ENCODE measurements around the gene PNKD.
"Not testable (repeated sequence)": the region's sequence is repeated elsewhere in the genome, so short reads cannot be mapped to it uniquely, and the experiment has no call there.

The PNKD gene

DNA sequence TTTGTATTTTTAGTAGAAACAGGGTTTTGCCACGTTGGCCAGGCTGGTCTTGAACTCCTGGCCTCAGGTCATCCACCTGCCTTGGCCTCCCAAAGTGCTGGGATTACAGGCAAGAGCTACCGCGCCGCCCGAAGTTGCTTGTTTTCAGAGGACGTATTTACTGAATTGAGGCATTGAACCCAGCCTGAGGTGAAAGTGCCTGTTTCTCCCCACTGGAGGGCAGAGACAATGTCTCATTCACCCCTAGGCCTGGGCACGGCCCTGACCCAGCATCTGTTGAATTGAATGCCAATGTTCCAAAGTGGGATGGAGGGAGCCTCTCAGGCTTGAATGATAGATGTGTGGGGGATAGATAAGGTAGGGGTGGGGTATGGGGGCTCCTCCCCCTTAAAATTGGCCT lies 26.5 kb downstream of the PNKD start:
- Histone ChIP-seq H3K9me3 (ENCODE audit: insufficient read depth, low read depth, low read length) (no peaks in the 10 kb centered on the region), H3K27ac (ENCODE audit: low read depth, low read length) (no peak overlapping the region), H3K27me3 (ENCODE audit: insufficient read depth, low read length) (no peaks in the 10 kb centered on the region), H3K36me3 (ENCODE audit: insufficient read depth, low read length) (no peaks in the 10 kb centered on the region), H3K4me3 (ENCODE audit: low read length) (no peak overlapping the region), H3K4me1 (ENCODE audit: insufficient read depth, low read length) (peaks cover 19% of the 10 kb centered on the region), H3K9ac (ENCODE audit: low read depth, low read length) (no peak overlapping the region)
- WGBS: 86% methylated on average over 7 of the region's 7 CpGs

DNA sequence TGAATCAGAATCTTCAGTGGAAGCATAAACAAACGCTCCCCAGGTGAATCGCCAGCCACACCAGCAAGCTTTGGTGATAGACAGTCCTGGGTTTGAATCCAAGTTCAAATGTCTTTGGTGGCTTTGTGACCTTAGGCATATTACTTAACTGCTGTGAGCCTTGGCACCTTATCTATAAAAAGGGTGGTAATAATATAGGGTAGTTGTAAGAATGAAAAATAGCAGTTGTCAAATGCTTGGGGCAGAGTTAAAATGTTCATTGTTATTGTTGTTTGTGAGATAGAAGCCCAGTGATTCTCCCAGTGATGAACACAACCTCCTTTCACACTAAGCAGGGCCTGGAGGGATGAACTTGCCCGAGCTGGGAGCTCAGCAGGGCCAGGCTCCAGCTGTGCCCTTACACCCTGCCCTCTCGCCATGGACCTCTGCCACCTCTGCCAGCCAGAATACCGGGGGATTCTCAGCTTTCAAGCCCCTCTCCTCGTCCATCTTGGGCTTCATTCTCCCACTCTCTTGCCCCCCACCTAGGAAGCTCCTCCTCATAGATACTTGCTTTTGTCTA lies 28.1 kb downstream of the PNKD start:
- 80% methylated on average over 6 of the region's 6 CpGs for WGBS
- Histone ChIP-seq H3K9me3 (ENCODE audit: insufficient read depth, low read depth, low read length) (no peaks in the 10 kb centered on the region), H3K27ac (ENCODE audit: low read depth, low read length) (no peak overlapping the region)

DNA sequence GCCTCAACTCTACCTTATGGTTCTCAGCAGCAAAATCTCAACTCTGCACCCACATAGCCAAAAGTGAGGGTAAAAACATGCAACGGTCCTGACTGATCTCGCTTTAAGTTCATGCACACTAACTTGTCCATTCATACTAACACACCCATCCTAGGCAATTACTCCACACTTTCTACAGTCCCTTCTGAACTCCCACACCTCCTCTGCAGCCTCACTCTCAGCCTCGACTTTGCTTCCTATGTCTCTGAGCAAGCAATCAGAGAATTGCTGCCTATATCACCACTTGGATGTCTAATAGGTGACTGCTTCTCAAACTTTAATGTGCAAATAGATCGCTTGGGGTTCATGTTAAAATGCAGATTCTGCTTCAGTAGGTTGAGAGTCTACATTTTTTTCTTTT lies 29.8 kb downstream of the PNKD start:
- WGBS: 91% methylated on average over 4 of the region's 4 CpGs
- Histone ChIP-seq H3K4me1 (ENCODE audit: insufficient read depth, low read length) (peaks cover 2% of the 10 kb centered on the region; the same call in 1 of the 2 replicates), H3K9me3 (ENCODE audit: insufficient read depth, low read depth, low read length) (no peaks in the 10 kb centered on the region), H3K27ac (ENCODE audit: low read depth, low read length) (no peak overlapping the region), H3K9ac (ENCODE audit: low read depth, low read length) (no peak overlapping the region), H3K4me3 (ENCODE audit: low read length) (no peak overlapping the region), H3K27me3 (ENCODE audit: insufficient read depth, low read length) (no peaks in the 10 kb centered on the region), H3K36me3 (ENCODE audit: insufficient read depth, low read length) (no peaks in the 10 kb centered on the region)

More for the DNA sequence above, 28.1 kb downstream of the PNKD start:
- Histone ChIP-seq H3K9ac (ENCODE audit: low read depth, low read length) (no peak overlapping the region), H3K36me3 (ENCODE audit: insufficient read depth, low read length) (no peaks in the 10 kb centered on the region), H3K4me3 (ENCODE audit: low read length) (no peak overlapping the region), H3K4me1 (ENCODE audit: insufficient read depth, low read length) (peaks cover 10% of the 10 kb centered on the region; the same call in 1 of the 2 replicates), H3K27me3 (ENCODE audit: insufficient read depth, low read length) (no peaks in the 10 kb centered on the region)

DNA sequence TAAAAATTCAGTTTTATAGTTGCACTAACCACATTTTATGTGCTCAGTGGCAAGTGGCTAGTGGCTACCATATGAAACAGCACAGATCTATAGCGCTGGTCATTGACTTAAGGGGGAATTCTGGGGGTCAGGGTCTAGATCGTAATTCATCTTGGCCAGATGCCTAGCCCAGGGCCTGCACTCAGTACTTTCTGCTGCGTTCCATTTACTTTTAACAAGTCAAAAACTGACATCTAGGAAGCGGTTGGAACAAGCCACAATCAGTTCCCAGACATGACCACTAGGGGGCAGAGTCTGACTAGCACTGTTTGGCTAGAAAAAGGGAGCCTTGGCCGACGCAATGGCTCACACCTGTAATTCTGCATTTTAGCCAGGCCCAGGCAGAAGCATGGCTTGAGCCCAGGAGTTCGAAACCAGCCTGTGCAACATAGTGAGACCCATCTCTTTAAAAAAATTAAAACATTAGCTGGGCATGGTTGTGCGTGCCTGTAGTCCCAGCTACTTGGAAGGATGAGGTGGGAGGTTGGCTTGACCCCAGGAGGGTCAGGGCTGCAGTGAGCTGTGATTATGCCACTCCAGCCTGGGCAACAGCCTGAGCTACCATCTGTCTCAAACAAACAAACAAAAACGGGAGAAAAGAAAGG lies 31.0 kb downstream of the PNKD start:
- H3K27ac ChIP-seq (ENCODE audit: low read depth, low read length): no peak overlapping the region
- no peak overlapping the region for H3K4me3 ChIP-seq (ENCODE audit: low read length)
- H3K9me3 ChIP-seq (ENCODE audit: insufficient read depth, low read depth, low read length): no peaks in the 10 kb centered on the region
- H3K36me3 ChIP-seq (ENCODE audit: insufficient read depth, low read length): no peaks in the 10 kb centered on the region
- 18% methylated on average over 9 of the region's 9 CpGs for WGBS
- no peaks in the 10 kb centered on the region for H3K4me1 ChIP-seq (ENCODE audit: insufficient read depth, low read length)
- no peak overlapping the region for H3K9ac ChIP-seq (ENCODE audit: low read depth, low read length)
- H3K27me3 ChIP-seq (ENCODE audit: insufficient read depth, low read length): no peaks in the 10 kb centered on the region

DNA sequence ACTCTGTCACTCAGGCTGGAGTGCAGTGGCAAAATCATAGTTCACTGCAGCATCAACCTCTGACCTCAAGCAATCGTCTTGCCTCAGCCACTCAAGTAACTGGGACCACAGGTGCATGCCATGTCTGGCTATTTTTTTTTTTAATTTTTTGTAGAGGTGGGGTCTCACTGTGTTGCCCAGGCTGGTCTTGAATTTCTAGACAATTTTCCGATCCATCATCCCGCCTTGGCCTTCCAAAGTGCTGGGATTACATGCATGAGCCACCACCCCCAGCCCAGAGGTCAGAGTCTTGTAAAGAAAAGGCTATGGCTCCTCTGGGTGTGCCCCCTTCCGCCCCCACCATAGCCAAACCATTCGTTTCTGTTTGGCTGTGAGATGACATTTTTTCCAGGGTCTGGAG lies 35.1 kb downstream of the PNKD start:
- no peaks in the 10 kb centered on the region for H3K4me1 ChIP-seq (ENCODE audit: insufficient read depth, low read length)
- H3K27ac ChIP-seq (ENCODE audit: low read depth, low read length): no peak overlapping the region
- H3K9ac ChIP-seq (ENCODE audit: low read depth, low read length): no peak overlapping the region
- no peaks in the 10 kb centered on the region for H3K9me3 ChIP-seq (ENCODE audit: insufficient read depth, low read depth, low read length)
- H3K4me3 ChIP-seq (ENCODE audit: low read length): no peak overlapping the region
- H3K36me3 ChIP-seq (ENCODE audit: insufficient read depth, low read length): no peaks in the 10 kb centered on the region
- 88% methylated on average over 5 of the region's 5 CpGs for WGBS
- no peaks in the 10 kb centered on the region for H3K27me3 ChIP-seq (ENCODE audit: insufficient read depth, low read length)

DNA sequence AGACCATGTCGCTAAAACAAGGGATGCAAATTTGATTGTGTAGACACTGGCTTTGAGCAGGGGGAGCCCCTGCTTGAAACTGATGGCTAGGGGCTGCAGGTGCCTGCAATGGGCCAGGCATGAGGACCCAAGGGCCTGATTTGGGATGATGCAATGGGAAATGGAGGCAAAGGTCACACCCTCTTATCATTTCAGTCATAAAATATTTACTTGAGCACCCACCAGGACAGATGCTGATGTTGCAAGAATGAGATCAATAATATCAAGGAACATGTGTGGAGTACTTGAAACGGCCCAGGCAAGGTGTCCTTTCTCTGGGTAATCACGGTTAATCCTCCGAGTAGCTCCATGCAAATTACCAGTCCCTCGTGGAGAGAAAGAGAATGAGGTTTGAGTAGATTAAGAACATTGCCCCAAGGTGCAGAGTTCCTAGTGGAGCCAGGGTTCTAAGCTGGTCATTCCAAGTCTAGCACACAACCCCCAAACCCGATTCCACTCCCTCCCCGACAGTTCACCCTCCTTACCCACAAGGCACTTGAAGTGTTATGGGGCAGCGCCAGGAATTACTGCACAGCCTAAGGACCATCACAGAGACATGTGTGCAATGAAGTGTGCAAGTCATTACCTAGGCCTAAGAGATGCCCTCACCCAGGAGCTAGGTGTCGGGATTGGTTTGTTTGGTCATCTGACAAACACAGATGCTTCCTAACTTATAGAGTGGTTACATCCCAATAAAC lies 36.0 kb downstream of the PNKD start:
- no peaks in the 10 kb centered on the region for H3K9me3 ChIP-seq (ENCODE audit: insufficient read depth, low read depth, low read length)
- 87% methylated on average over 9 of the region's 9 CpGs for WGBS
- H3K27me3 ChIP-seq (ENCODE audit: insufficient read depth, low read length): no peaks in the 10 kb centered on the region
- H3K9ac ChIP-seq (ENCODE audit: low read depth, low read length): no peak overlapping the region
- H3K36me3 ChIP-seq (ENCODE audit: insufficient read depth, low read length): no peaks in the 10 kb centered on the region
- no peak overlapping the region for H3K27ac ChIP-seq (ENCODE audit: low read depth, low read length)
- no peaks in the 10 kb centered on the region for H3K4me1 ChIP-seq (ENCODE audit: insufficient read depth, low read length)
- H3K4me3 ChIP-seq (ENCODE audit: low read length): no peak overlapping the region

DNA sequence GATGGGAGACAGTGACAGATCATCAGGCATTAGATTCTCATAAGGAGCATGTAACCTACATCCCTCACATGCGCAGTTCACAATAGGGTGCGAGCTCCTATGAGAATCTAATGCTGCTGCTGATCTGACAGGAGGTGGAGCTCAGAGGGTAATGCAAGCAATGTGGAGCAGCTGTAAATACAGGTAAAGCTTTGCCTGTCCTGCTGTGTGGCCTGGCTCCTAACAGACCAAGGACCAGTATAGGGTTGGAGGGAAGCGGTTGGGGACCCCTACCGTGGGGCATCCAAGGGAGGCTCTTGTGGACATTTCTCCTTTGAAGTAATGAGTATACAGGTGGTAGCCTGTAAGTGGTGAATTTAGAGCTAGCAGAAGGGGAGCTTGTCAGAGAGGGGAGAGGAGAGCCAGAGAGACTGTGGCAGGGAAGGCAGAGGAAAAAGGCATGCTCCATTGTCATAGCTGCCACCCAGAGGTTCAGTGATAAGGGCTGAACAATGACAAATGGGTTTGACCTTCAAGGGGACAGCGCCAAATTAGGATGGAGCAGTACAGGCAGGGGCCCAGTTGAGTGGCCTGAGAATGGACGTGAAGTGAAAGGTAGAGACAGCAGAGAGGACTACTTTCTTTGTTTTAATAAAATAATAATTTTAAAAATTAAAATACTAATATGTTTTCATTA lies 37.2 kb downstream of the PNKD start:
- Histone ChIP-seq H3K27ac (ENCODE audit: low read depth, low read length) (no peak overlapping the region), H3K36me3 (ENCODE audit: insufficient read depth, low read length) (no peaks in the 10 kb centered on the region), H3K9ac (ENCODE audit: low read depth, low read length) (no peak overlapping the region), H3K9me3 (ENCODE audit: insufficient read depth, low read depth, low read length) (no peaks in the 10 kb centered on the region), H3K27me3 (ENCODE audit: insufficient read depth, low read length) (no peaks in the 10 kb centered on the region), H3K4me3 (ENCODE audit: low read length) (no peak overlapping the region), H3K4me1 (ENCODE audit: insufficient read depth, low read length) (no peaks in the 10 kb centered on the region)
- WGBS: 88% methylated on average over 6 of the region's 6 CpGs

DNA sequence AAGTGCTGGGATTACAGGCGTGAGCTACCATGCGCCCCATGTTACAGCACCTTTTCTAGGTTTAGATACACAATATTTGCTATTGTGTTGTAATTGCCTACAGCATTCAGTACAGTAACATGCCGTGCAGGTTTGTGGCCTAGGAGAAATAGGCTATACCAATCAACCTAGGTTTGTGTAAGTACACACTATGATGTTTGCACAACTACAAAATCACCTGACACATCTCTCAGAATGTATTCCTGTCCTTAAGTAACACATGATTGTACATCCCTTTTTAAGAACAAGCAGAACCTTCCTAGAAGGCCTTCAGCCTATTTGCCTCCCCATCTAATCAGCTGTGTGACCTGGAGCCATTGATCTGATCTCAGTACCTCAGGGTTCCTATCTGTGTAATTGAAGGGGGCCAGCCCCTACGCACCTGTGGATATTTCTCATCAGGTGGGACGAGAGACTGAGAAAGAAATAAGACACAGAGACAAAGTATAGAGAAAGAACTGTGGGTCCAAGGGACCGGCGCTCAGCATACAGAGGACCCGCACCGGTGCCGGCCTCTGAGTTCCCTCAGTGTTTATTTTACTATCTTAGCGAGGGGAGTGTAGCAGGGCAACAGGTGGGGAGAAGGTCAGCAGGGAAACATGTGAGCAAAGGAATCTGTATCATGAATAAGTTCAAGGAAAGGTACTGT lies 40.7 kb downstream of the PNKD start:
- H3K27ac ChIP-seq (ENCODE audit: low read depth, low read length): no peak overlapping the region
- no peak overlapping the region for H3K4me3 ChIP-seq (ENCODE audit: low read length)
- H3K9me3 ChIP-seq (ENCODE audit: insufficient read depth, low read depth, low read length): no peaks in the 10 kb centered on the region
- H3K27me3 ChIP-seq (ENCODE audit: insufficient read depth, low read length): no peaks in the 10 kb centered on the region
- H3K36me3 ChIP-seq (ENCODE audit: insufficient read depth, low read length): no peaks in the 10 kb centered on the region
- H3K4me1 ChIP-seq (ENCODE audit: insufficient read depth, low read length): no peaks in the 10 kb centered on the region
- 91% methylated on average over 10 of the region's 11 CpGs for WGBS
- no peak overlapping the region for H3K9ac ChIP-seq (ENCODE audit: low read depth, low read length)

DNA sequence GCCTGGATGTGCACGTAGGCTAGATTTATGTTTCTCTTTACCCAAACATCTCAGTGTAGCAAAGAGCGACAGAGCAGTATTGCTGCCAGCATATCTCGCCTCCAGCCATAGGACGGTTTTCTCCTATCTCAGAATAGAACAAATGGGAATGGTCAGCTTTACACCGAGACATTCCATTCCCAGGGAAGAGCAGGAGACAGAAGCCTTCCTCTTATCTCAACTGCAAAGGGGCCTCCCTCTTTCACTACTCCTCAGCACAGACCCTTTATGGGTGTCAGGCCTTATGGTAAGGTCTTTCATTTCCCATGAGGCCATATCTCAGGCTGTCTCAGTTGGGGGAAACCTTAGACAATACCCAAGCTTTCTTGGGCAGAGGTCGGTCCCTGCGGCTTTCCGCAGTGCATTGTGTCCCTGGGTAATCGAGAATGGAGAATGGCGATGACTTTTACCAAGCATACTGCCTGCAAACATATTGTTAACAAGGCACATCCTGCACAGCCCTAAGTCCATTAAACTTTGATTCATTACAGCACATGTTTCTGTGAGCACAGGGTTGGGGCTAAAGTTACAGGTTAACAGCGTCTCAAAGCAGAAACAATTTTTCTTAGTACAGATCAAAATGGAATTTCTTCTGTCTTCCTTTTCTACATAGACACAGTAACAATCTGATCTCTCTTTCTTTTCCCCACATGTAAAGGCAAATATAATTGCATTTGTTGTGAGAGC lies 41.4 kb downstream of the PNKD start:
- not testable (repeated sequence) for H3K27ac ChIP-seq (ENCODE audit: low read depth, low read length); H3K9ac ChIP-seq (ENCODE audit: low read depth, low read length); H3K36me3 ChIP-seq (ENCODE audit: insufficient read depth, low read length); H3K27me3 ChIP-seq (ENCODE audit: insufficient read depth, low read length); H3K9me3 ChIP-seq (ENCODE audit: insufficient read depth, low read depth, low read length); H3K4me3 ChIP-seq (ENCODE audit: low read length); H3K4me1 ChIP-seq (ENCODE audit: insufficient read depth, low read length)
- 94% methylated on average over 10 of the region's 11 CpGs for WGBS

DNA sequence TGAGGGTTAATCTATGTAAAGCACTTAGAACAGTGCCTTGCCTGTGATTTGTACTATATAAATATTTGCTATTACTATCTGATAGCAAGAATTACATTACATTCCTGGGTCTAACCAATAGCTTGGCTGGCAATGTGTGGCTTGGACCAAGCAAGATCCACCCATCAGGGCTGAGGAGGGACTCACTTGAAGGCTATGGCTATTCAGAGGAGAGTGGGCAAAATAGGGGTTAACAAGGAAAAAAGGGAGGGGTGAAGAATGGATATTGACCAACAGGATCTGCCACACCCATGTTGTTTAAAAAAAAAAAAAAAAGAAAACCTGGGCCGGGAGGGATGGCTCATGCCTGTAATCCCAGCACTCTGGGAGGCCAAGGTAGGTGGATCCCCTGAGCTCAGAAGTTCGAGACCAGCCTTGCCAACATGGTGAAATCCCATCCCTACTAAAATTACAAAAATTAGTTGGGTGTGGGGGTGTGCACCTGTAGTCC lies 42.0 kb downstream of the PNKD start:
- Histone ChIP-seq H3K4me1 (ENCODE audit: insufficient read depth, low read length) (no peaks in the 10 kb centered on the region), H3K4me3 (ENCODE audit: low read length) (no peak overlapping the region), H3K27me3 (ENCODE audit: insufficient read depth, low read length) (no peaks in the 10 kb centered on the region), H3K9me3 (ENCODE audit: insufficient read depth, low read depth, low read length) (no peaks in the 10 kb centered on the region), H3K9ac (ENCODE audit: low read depth, low read length) (no peak overlapping the region), H3K27ac (ENCODE audit: low read depth, low read length) (no peak overlapping the region), H3K36me3 (ENCODE audit: insufficient read depth, low read length) (no peaks in the 10 kb centered on the region)
- WGBS: 58% methylated on average over 2 of the region's 2 CpGs

All from HUES64 (cell line).